Progenitor cell of endocrine pancreas (in vitro differentiated cells): ENCODE measurements around the gene SRI. TPM values are rescaled to one million over a fixed set of nuclear protein-coding genes. Genes with fewer than 3 reads are reported as not detected.

Experiments
- DNase-seq: peaks from one replicate; pipeline ENCODE4 v3.0.0; 2021; ENCODE audit warnings: low spot score; ENCODE audit not compliant: unreplicated experiment
- H3K27ac Mint-ChIP-seq: 2 replicates; pipeline ENCODE4 v1.8.0; 2021; ENCODE audit warnings: mild to moderate bottlenecking, moderate library complexity, mixed read lengths
- H3K27me3 Mint-ChIP-seq: 2 replicates; pipeline ENCODE4 v1.8.0; 2021; ENCODE audit warnings: mixed read lengths
- H3K36me3 Mint-ChIP-seq: 2 replicates; pipeline ENCODE4 v1.8.0; 2022; ENCODE audit warnings: mixed read lengths; ENCODE audit not compliant: insufficient read depth
- H3K4me1 Mint-ChIP-seq: 2 replicates; pipeline ENCODE4 v1.8.0; 2021; ENCODE audit warnings: low read depth, mixed read lengths
- H3K4me3 Mint-ChIP-seq: 2 replicates; pipeline ENCODE4 v1.8.0; 2021; ENCODE audit warnings: low read depth, mild to moderate bottlenecking, moderate library complexity, mixed read lengths
- H3K9me3 Mint-ChIP-seq: 2 replicates; pipeline ENCODE4 v1.8.0; 2021; ENCODE audit warnings: low read depth, mixed read lengths
- CTCF ChIP-seq: fragments of 200-600 bp; sonication (generic); IDR thresholded peaks from one replicate; pipeline ENCODE4 v1.5.0; 2021; ENCODE audit warnings: antibody characterized with exemption, mild to moderate bottlenecking; ENCODE audit not compliant: unreplicated experiment
- total RNA-seq: library from RNA; stranded (reverse); gene quantifications from 2 replicates; pipeline ENCODE4 v1.2.1, GENCODE V29; 2021

Gene SRI
- total RNA-seq, 1 donor from 2014 or later = 126 TPM

- no peak for DNase-seq
- H3K4me1 Mint-ChIP-seq = peaks cover 23% of the 10 kb centered on the region
- H3K4me3 Mint-ChIP-seq = no peak overlapping the region
- no peaks in the 10 kb centered on the region for H3K27me3 Mint-ChIP-seq
- no peaks in the 10 kb centered on the region for H3K9me3 Mint-ChIP-seq
- no peak overlapping the region for H3K27ac Mint-ChIP-seq
- TF ChIP-seq CTCF = no peak
- peaks cover 4% of the 10 kb centered on the region for H3K36me3 Mint-ChIP-seq
Observed at GRCh38 chr7:88224601-88225275, 4.9 kb upstream of the SRI start.

GRCh38 chr7:88223265-88223664 is 3.4 kb upstream of the SRI start:
- Mint-ChIP-seq H3K9me3 (no peaks in the 10 kb centered on the region), H3K4me3 (no peak overlapping the region), H3K27me3 (no peaks in the 10 kb centered on the region), H3K27ac (no peak overlapping the region), H3K36me3 (peaks cover 1% of the 10 kb centered on the region), H3K4me1 (peaks cover 28% of the 10 kb centered on the region)
- DNase-seq = no peak
- no peak for TF ChIP-seq CTCF

- Mint-ChIP-seq H3K27ac (peak overlapping the region; percentile 95), H3K4me3 (peak overlapping the region; percentile 86), H3K4me1 (peaks cover 24% of the 10 kb centered on the region), H3K9me3 (no peaks in the 10 kb centered on the region), H3K36me3 (peaks cover 13% of the 10 kb centered on the region), H3K27me3 (no peaks in the 10 kb centered on the region)
- TF ChIP-seq CTCF = no peak
- DNase-seq = no peak
Observed at GRCh38 chr7:88218836-88219605, 817 bp downstream of the SRI start.

GRCh38 chr7:88218429-88218745 is 1.5 kb downstream of the SRI start:
- peaks cover 15% of the 10 kb centered on the region for H3K36me3 Mint-ChIP-seq
- H3K4me3 Mint-ChIP-seq = peak overlapping the region; percentile 86
- H3K9me3 Mint-ChIP-seq = no peaks in the 10 kb centered on the region
- DNase-seq = no peak
- peaks cover 22% of the 10 kb centered on the region for H3K4me1 Mint-ChIP-seq
- peak overlapping the region; percentile 95 for H3K27ac Mint-ChIP-seq
- TF ChIP-seq CTCF = no peak
- H3K27me3 Mint-ChIP-seq = no peaks in the 10 kb centered on the region

GRCh38 chr7:88217675-88218428 is 2.0 kb downstream of the SRI start:
- H3K27me3 Mint-ChIP-seq = no peaks in the 10 kb centered on the region
- no peak overlapping the region for H3K27ac Mint-ChIP-seq
- no peak for DNase-seq
- peaks cover 18% of the 10 kb centered on the region for H3K36me3 Mint-ChIP-seq
- H3K9me3 Mint-ChIP-seq = no peaks in the 10 kb centered on the region
- peaks cover 22% of the 10 kb centered on the region for H3K4me1 Mint-ChIP-seq
- peak overlapping the region; percentile 86 for H3K4me3 Mint-ChIP-seq
- TF ChIP-seq CTCF = no peak
